ENCODE measurements around the gene RPL9.
A peak's percentile ranks its signal among the peaks of the same experiment; 100 is the strongest.
"Not testable (repeated sequence)": the region's sequence is repeated elsewhere in the genome, so short reads cannot be mapped to it uniquely, and the experiment has no call there.

Gene RPL9

DNA sequence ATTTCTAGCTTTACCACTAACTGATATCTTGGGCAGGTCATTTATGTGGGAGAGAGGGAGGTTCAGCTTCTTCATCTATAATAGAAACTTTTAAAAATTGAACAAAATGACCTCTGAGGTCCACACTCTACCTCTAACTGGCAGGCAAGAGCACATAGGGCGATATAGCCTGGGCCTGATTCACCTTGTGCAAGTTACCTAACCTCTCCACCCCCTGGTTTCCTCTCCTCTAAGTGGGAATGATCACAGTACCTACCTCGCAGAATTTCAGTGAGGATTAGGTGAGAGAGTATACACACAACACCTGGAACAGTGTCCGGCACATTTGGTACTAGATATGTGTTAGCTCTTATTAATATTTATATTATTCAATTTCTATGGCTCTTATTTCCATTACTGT, 36.5 kb downstream of the RPL9 start:
- no peak for DNase-seq

DNA sequence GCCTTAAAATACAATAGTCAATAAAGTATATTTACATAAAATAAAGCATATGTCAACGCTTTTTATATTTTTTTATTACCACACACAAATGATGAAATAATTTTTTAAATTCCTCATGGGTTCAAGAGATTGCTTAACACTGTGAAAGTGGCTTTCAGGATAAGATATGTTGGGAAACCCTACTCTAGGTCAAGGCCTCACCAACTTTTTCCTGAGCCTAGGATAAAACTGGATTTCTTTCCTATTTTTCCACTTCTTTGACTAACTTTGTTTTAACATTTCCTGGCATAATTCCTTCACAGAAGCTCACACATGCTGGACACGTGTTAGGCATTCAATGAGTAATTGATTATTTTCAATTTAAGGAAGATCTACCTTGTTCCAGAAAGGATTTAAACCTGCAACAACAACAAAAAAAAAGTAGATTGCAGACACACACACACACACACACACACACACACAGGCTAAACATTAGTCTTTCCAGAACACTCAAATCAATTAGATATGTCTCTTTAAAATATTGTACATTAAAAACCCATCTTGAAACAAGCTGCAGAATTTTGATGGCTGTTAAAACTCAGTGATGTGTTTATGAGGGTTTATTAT, 42.9 kb downstream of the RPL9 start:
- DNase-seq, result no peak

DNA sequence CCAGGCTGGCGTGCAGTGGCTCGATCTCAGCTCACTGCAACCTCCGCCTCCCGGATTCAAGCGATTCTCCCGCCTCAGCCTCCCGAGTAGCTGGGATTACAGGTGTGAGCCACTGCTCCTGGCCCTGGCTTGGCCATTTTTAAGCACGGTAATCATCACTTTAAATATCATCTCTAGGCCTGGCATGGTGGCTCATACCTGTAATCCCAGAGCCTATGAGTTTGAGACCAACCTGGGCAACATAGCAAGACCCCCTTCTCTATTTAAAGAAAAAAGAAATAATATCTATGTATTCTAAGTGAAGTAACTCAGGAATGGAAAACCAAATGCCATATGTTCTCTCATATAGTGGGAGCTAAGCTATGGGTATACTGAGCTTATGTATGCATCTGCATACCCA, 47.2 kb downstream of the RPL9 start:
- DNase-seq, result not testable (repeated sequence)

DNA sequence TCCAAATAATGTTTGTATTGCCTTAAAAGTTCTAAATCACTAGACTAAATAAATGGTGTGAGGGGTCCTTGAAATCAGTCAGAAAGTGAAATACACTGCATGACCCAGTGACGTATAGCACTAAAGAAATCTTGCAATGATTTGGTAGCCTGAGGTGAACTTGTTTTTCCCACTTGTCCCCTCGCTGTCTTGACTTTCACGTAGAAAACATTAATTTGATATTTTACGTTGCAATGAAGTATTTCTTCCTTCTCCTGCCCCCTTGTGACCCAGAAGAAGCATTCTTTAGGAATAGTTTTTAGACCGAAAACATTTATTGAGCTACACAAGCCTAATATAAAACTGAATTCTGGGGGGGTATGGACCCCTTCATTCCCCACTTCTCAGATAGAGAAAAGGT, 48.3 kb downstream of the RPL9 start:
- DNase-seq, result no peak

DNA sequence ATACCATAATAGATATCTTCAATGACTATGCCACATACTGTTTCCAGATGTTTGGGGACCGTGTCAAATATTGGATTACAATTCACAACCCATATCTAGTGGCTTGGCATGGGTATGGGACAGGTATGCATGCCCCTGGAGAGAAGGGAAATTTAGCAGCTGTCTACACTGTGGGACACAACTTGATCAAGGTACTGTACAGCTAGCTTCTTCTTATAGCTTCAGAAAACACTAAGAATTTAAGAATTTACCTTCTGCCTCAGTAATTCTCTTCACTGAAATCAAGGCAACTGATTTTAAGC, 51.2 kb downstream of the RPL9 start:
- DNase-seq, result no peak

DNA sequence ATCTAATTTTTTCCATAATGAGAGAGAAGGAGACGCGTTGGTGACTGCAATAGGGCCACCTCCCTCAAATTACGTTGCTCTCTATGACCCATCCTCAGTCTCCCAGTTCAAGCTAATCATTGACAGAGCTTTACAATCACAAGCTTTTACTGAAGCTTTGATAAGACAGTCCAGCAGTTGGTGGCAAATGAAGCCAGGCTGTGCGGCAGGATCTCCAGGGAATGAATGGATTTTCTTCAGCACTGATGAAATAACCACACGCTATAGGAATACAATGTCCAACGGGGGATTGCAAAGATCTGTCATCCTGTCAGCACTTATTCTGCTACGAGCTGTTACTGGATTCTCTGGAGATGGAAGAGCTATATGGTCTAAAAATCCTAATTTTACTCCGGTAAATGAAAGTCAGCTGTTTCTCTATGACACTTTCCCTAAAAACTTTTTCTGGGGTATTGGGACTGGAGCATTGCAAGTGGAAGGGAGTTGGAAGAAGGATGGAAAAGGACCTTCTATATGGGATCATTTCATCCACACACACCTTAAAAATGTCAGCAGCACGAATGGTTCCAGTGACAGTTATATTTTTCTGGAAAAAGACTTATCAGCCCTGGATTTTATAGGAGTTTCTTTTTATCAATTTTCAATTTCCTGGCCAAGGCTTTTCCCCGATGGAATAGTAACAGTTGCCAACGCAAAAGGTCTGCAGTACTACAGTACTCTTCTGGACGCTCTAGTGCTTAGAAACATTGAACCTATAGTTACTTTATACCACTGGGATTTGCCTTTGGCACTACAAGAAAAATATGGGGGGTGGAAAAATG, 51.7 kb downstream of the RPL9 start, which contains the start of gene KLB:
Gene KLB, plus strand, starts transcription at position 168 of the 821 bp plus-strand sequence. Its CDS starts 20 bp downstream, at position 188.
- peak; percentile 88 for DNase-seq

All from DMS53 (cell line).